SU-DHL-6 (cell line): ENCODE results near the gene STEAP4.

Experiments used
- CTCF ChIP-seq: fragments of 200-600 bp; sonication (generic); IDR thresholded peaks from one replicate; pipeline ENCODE4 v1.5.1; 2017; ENCODE audit warnings: antibody characterized with exemption, mild to moderate bottlenecking, low read length, moderate library complexity; ENCODE audit not compliant: insufficient read depth, poor library complexity, severe bottlenecking
- EZH2phosphoT487 ChIP-seq: fragments of 200-600 bp; sonication (generic), shearing (Covaris generic); conservative IDR thresholded peaks from 2 replicates; pipeline ENCODE4 v1.6.1; 2018; ENCODE audit warnings: mild to moderate bottlenecking, antibody characterized with exemption, low read length, moderate library complexity, mixed read lengths

DNA sequence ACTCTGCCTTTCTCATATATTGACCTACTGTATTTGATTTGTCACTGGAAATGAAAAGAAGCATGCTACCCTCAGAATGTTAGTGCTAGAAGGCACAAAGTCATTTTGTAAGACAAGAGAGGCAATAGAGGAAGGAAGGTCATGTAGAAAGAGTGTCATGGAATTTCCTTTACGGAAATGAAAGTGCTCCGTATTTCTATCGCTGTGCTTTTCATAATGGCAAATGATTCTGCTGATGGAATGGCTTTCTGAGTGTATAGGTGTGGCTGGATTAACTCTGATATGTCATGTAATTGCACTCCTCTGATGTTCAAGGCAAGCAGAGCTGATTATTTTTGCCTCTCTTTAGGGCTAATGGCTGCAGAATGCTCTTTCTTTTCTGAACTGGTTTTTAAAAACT lies 15.5 kb upstream of the STEAP4 start:
- TF ChIP-seq CTCF (no peak), EZH2phosphoT487 (no peak)
